HCT116 (cell line): ENCODE measurements around the gene APAF1. TPM values are rescaled to one million over a fixed set of nuclear protein-coding genes. Genes with fewer than 3 reads are reported as not detected.

Experiments
- ATAC-seq: fragments of 200-7000 bp; cut with Tn5 transposase; 2 replicates; pipeline ENCODE4 v1.9.1; 2020; ENCODE audit warnings: mild to moderate bottlenecking, moderate library complexity
- BruUV-seq: library from RNA; stranded (reverse); fragments of 400-500 nt; replicated peaks from 2 replicates; lab custom pipeline; 2021; lab: Mats Ljungman, UMichigan
- CTCF ChIA-PET: fragments of 300-600 bp; sonication (Branson Sonifier 250); formaldehyde crosslinking; loops from one replicate; lab custom pipeline; 2021; ENCODE audit warnings: antibody characterized with exemption; lab: Charles Lee
- POLR2A ChIA-PET: fragments of 300-600, 350-600 bp; sonication (Branson Sonifier 250); formaldehyde crosslinking; loops from one replicate; lab custom pipeline; 2021; ENCODE audit warnings: antibody characterized with exemption; lab: Charles Lee
- RAD21 ChIA-PET, 2 experiments: fragments of 300-600 bp; sonication (Branson Sonifier 250); formaldehyde crosslinking; loops; one replicate each; lab custom pipeline; 2023; ENCODE audit warnings: low total read pairs in 2 of 2; ENCODE audit not compliant: uncharacterized antibody in 2 of 2, unreplicated experiment in 2 of 2, low non-redundant PET in 1 of 2; lab: Charles Lee
- DNase-seq: peaks from one replicate; pipeline ENCODE4 v3.0.0-alpha.2; 2010; ENCODE audit warnings: low read depth, low spot score
- H2AFZ ChIP-seq: fragments of 200-600 bp; shearing (Covaris generic), sonication (generic); 2 replicates; pipeline ENCODE4 v1.6.1; 2017; ENCODE audit warnings: low read depth, mixed run types, mixed read lengths, antibody characterized with exemption, low read length; ENCODE audit not compliant: poor library complexity, severe bottlenecking
- H3K27ac ChIP-seq: 2 replicates; pipeline ENCODE4 v1.5.1; 2012; ENCODE audit warnings: low read depth, low read length
- H3K27me3 ChIP-seq: fragments of 200-600 bp; sonication (generic); 2 replicates; pipeline ENCODE4 v1.6.1; 2016; ENCODE audit warnings: mixed run types, low read length, mixed read lengths; ENCODE audit not compliant: insufficient read depth
- H3K36me3 ChIP-seq, 2 experiments: fragments of 200-500 bp in 1 of 2; fragments of 200-600 bp in 1 of 2; sonication (Bioruptor generic) in 1 of 2; sonication (generic) in 1 of 2; 2 replicates each; pipeline versions ENCODE4 v1.5.1 to v1.6.1; 2014 to 2016; ENCODE audit warnings: low read length in 2 of 2, inconsistent platforms in 1 of 2, mixed read lengths in 1 of 2, mixed run types in 1 of 2; ENCODE audit not compliant: insufficient read depth in 2 of 2, control insufficient read depth in 1 of 2
- H3K4me1 ChIP-seq, 2 experiments: fragments of 200-600 bp in 1 of 2; sonication (generic) in 1 of 2; 2 replicates each; pipeline versions ENCODE4 v1.5.1 to v1.6.1; 2012 to 2017; ENCODE audit warnings: low read length in 2 of 2, inconsistent platforms in 1 of 2, mild to moderate bottlenecking in 1 of 2, mixed read lengths in 1 of 2, mixed run types in 1 of 2, moderate library complexity in 1 of 2; ENCODE audit not compliant: insufficient read depth in 2 of 2, control insufficient read depth in 1 of 2
- H3K4me2 ChIP-seq: fragments of 200-600 bp; sonication (generic); 2 replicates; pipeline ENCODE4 v1.6.1; 2017; ENCODE audit warnings: mixed run types, low read length, mixed read lengths
- H3K4me3 ChIP-seq, 2 experiments: fragments of 200-600 bp in 1 of 2; sonication (generic) in 1 of 2; replicated peaks in 1 of 2; 2 replicates each; pipeline ENCODE4 v1.5.1; 2011 to 2016; ENCODE audit warnings: low read length in 2 of 2, control low read depth in 1 of 2, low read depth in 1 of 2, mild to moderate bottlenecking in 1 of 2, mixed read lengths in 1 of 2, mixed run types in 1 of 2
- H3K79me2 ChIP-seq: fragments of 200-600 bp; sonication (generic); 2 replicates; pipeline ENCODE4 v1.6.1; 2017; ENCODE audit warnings: mild to moderate bottlenecking, mixed run types, low read length, moderate library complexity, mixed read lengths; ENCODE audit not compliant: insufficient read depth
- H3K9ac ChIP-seq: fragments of 200-600 bp; sonication (generic); 2 replicates; pipeline ENCODE4 v1.6.1; 2016; ENCODE audit warnings: low read length, mixed read lengths
- H3K9me2 ChIP-seq: fragments of 200-600 bp; sonication (generic), shearing (Covaris generic); 2 replicates; pipeline ENCODE4 v1.6.1; 2017; ENCODE audit warnings: mixed run types, mild to moderate bottlenecking, moderate library complexity; ENCODE audit not compliant: insufficient read depth
- H3K9me3 ChIP-seq, 2 experiments: fragments of 200-500 bp in 1 of 2; fragments of 200-600 bp in 1 of 2; sonication (Bioruptor generic) in 1 of 2; sonication (generic) in 1 of 2; 2 replicates each; pipeline ENCODE4 v1.6.1; 2014 to 2017; ENCODE audit warnings: low read length in 2 of 2, mixed read lengths in 2 of 2, inconsistent platforms in 1 of 2, low read depth in 1 of 2, mild to moderate bottlenecking in 1 of 2, mixed run types in 1 of 2, moderate library complexity in 1 of 2; ENCODE audit not compliant: control insufficient read depth in 1 of 2, insufficient read depth in 1 of 2
- H4K20me1 ChIP-seq: fragments of 200-600 bp; sonication (generic), shearing (Covaris generic); 2 replicates; pipeline ENCODE4 v1.6.1; 2017; ENCODE audit warnings: mixed run types, mild to moderate bottlenecking, moderate library complexity; ENCODE audit not compliant: insufficient read depth
- JUND ChIP-seq: IDR thresholded peaks from 2 replicates; pipeline ENCODE4 v1.6.1; 2012
- RAD21 ChIP-seq: IDR thresholded peaks from 2 replicates; pipeline ENCODE4 v1.6.1; 2012; ENCODE audit warnings: low read depth, mild to moderate bottlenecking
- SIN3A ChIP-seq: IDR thresholded peaks from 2 replicates; pipeline ENCODE4 v1.6.1; 2012; ENCODE audit warnings: low read depth
- ZNF274 ChIP-seq: fragments of 200-500 bp; sonication (Bioruptor generic); IDR thresholded peaks from 2 replicates; pipeline ENCODE4 v1.6.1; 2014; ENCODE audit warnings: mild to moderate bottlenecking, low read depth, low read length, inconsistent platforms
- intact Hi-C: fragments of 100-400 bp; cut with micrococcal nuclease; formaldehyde crosslinking; loops from 2 replicates; pipeline ENCODE4 v1.10.0; 2022
- total RNA-seq: library from RNA; stranded (reverse); gene quantifications from one replicate; pipeline ENCODE4 v1.2.1, GENCODE V29; 2021; ENCODE audit not compliant: unreplicated experiment
- TF ChIP-seq, protein P1 (sequence below): IDR thresholded peaks from 2 replicates; pipeline ENCODE4 v1.6.1; 2011; ENCODE audit warnings: mild to moderate bottlenecking, low read length, moderate library complexity; ENCODE audit not compliant: insufficient replicate concordance; ENCODE audit errors: extremely low read depth
- TF ChIP-seq, protein P2 (sequence below): IDR thresholded peaks from 2 replicates; pipeline ENCODE4 v1.6.1; 2012
- TF ChIP-seq, protein P3 (sequence below): IDR thresholded peaks from 2 replicates; pipeline ENCODE4 v1.6.1; 2012; ENCODE audit warnings: low read depth

The APAF1 gene
- total RNA-seq, 1 experiment from 2014 or later, result 13.9 TPM

DNA sequence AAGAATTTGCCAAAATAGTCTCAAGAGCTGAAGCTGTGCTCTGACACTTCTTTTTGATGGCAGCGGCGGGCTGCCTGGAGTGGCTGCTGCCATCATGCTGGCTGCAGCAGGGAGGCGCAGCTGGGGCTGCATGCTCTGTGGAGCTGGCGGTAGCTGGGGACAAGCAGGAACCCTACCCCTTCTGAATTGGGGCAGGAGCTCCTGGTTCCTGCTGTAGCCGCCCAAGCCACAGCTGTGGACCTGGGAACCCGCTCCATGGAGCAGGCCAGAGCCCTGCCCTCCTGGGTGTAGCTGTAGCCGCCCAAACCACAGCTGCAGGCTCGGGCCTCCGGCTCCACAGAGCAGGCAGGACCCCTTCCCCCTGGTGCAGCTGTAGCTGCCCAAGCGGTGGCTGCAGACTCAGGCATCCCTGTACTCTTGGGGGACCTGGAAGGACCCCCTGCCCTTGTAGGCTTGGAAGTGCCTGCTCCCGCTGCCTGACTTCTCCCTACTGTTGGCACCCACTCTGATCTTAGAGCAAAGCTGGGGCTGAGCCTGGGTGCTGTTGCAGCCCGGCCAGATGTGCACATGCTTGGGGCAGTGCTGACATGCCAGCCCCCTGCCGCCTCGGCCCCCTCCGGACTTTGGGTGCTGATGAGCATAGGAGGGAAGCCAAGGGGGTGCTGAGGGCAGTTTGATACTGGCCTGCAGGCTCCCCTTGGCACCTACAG lies 33.3 kb downstream of the APAF1 start:
- H3K9ac ChIP-seq, result no peak overlapping the region
- CTCF ChIA-PET, result no interaction called here
- peaks cover 0 to 21% of the 10 kb centered on the region in 2 experiments; a peak in 2 of 4 replicates for H3K36me3 ChIP-seq
- no peaks in the 10 kb centered on the region for H3K9me3 ChIP-seq
- H3K79me2 ChIP-seq, result no peaks in the 10 kb centered on the region
- intact Hi-C loops, result no loop called here
- POLR2A ChIA-PET, result no interaction called here
- no peak for ATAC-seq
- no peaks in the 10 kb centered on the region for H3K4me1 ChIP-seq
- no peak overlapping the region for H3K4me3 ChIP-seq
- no peak overlapping the region for H3K27ac ChIP-seq
- H3K4me2 ChIP-seq, result no peak overlapping the region
- RAD21 ChIA-PET, result no interaction called here
- H3K9me2 ChIP-seq, result no peaks in the 10 kb centered on the region
- no peaks in the 10 kb centered on the region for H3K27me3 ChIP-seq
- DNase-seq, result no peak
- BruUV-seq, result no TSS peak
- H2AFZ ChIP-seq, result no peak overlapping the region
- TF ChIP-seq, protein P1, sequence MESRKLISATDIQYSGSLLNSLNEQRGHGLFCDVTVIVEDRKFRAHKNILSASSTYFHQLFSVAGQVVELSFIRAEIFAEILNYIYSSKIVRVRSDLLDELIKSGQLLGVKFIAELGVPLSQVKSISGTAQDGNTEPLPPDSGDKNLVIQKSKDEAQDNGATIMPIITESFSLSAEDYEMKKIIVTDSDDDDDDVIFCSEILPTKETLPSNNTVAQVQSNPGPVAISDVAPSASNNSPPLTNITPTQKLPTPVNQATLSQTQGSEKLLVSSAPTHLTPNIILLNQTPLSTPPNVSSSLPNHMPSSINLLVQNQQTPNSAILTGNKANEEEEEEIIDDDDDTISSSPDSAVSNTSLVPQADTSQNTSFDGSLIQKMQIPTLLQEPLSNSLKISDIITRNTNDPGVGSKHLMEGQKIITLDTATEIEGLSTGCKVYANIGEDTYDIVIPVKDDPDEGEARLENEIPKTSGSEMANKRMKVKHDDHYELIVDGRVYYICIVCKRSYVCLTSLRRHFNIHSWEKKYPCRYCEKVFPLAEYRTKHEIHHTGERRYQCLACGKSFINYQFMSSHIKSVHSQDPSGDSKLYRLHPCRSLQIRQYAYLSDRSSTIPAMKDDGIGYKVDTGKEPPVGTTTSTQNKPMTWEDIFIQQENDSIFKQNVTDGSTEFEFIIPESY, result no peak
- no peak for TF ChIP-seq JUND
- TF ChIP-seq, protein P2, sequence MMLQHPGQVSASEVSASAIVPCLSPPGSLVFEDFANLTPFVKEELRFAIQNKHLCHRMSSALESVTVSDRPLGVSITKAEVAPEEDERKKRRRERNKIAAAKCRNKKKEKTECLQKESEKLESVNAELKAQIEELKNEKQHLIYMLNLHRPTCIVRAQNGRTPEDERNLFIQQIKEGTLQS, result no peak
- TF ChIP-seq, protein P3, sequence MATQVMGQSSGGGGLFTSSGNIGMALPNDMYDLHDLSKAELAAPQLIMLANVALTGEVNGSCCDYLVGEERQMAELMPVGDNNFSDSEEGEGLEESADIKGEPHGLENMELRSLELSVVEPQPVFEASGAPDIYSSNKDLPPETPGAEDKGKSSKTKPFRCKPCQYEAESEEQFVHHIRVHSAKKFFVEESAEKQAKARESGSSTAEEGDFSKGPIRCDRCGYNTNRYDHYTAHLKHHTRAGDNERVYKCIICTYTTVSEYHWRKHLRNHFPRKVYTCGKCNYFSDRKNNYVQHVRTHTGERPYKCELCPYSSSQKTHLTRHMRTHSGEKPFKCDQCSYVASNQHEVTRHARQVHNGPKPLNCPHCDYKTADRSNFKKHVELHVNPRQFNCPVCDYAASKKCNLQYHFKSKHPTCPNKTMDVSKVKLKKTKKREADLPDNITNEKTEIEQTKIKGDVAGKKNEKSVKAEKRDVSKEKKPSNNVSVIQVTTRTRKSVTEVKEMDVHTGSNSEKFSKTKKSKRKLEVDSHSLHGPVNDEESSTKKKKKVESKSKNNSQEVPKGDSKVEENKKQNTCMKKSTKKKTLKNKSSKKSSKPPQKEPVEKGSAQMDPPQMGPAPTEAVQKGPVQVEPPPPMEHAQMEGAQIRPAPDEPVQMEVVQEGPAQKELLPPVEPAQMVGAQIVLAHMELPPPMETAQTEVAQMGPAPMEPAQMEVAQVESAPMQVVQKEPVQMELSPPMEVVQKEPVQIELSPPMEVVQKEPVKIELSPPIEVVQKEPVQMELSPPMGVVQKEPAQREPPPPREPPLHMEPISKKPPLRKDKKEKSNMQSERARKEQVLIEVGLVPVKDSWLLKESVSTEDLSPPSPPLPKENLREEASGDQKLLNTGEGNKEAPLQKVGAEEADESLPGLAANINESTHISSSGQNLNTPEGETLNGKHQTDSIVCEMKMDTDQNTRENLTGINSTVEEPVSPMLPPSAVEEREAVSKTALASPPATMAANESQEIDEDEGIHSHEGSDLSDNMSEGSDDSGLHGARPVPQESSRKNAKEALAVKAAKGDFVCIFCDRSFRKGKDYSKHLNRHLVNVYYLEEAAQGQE, result no peak
- no peak for TF ChIP-seq ZNF274
- no peak for TF ChIP-seq SIN3A
- no peak for TF ChIP-seq RAD21
- TF ChIP-seq, all 23 proteins: peak for 0
- no peaks in the 10 kb centered on the region for H4K20me1 ChIP-seq
